ENCODE measurements around the gene CRTAC1. TPM values are rescaled to one million over a fixed set of nuclear protein-coding genes. Genes with fewer than 3 reads are reported as not detected.

The CRTAC1 gene
- total and polyA plus RNA-seq, 10 of the 15 experiments (the other 5 are each of a cell fraction or from before 2014, with no cell fraction given): 0.10 TPM; not detected in 9

GRCh38 chr10:97913614-97914013 is 116.8 kb downstream of the CRTAC1 start:
- no peak for TF ChIP-seq HDAC6 (IDR thresholded peaks at IDR 0.05; ENCODE audit: unreplicated experiment)
- no peak for TF ChIP-seq NR2C1 (IDR thresholded peaks at IDR 0.05)
- TF ChIP-seq CBX3 (IDR thresholded peaks at IDR 0.05; ENCODE audit: borderline replicate concordance, low read depth): no peak
- no peak for TF ChIP-seq ZBTB40 (IDR thresholded peaks at IDR 0.05; ENCODE audit: borderline replicate concordance)
- TF ChIP-seq MYC (IDR thresholded peaks at IDR 0.05; ENCODE audit: insufficient read depth, insufficient read length, insufficient replicate concordance, low read length, severe bottlenecking): no peak
- CTCF ChIA-PET: interaction anchor here (7.1 kb wide), 1 partner anchor 128 kb away, joined by 143 read pairs; no protein-coding TSS in a partner anchor
- no peak for ATAC-seq

More at GRCh38 chr10:97913614-97914013, 116.8 kb downstream of the CRTAC1 start:
- 45% methylated on average over 6 of the region's 6 CpGs for WGBS (ENCODE audit: insufficient coverage, insufficient replicate concordance, low lambda C conversion rate, missing lambda C conversion rate)
- Histone ChIP-seq H3K27ac (ENCODE audit: control insufficient read depth, insufficient read depth) (no peak overlapping the region), H2AFZ (ENCODE audit: control insufficient read depth, low read depth, low read length) (no peak overlapping the region), H3K9ac (ENCODE audit: control insufficient read depth, insufficient read depth, low read length) (no peak overlapping the region), H3K4me3 (no peak overlapping the region), H3K79me2 (ENCODE audit: control insufficient read depth, insufficient read depth, low read length) (no peaks in the 10 kb centered on the region), H3K36me3 (ENCODE audit: control insufficient read depth in 2 of 2, insufficient read depth in 2 of 2, low read length in 1 of 2) (no peaks in the 10 kb centered on the region), H3K27me3 (replicated peaks in 1 of 2; ENCODE audit: control insufficient read depth in 2 of 2, insufficient read depth in 2 of 2, low read length in 1 of 2) (peaks cover 0 to 2% of the 10 kb centered on the region in 2 experiments; a peak in 2 of 4 replicates), H3K9me3 (replicated peaks; ENCODE audit: control insufficient read depth, insufficient read depth, low read length) (no peaks in the 10 kb centered on the region), H4K20me1 (ENCODE audit: control insufficient read depth, insufficient read depth) (no peaks in the 10 kb centered on the region), H3K4me2 (ENCODE audit: control insufficient read depth, insufficient read depth) (no peak overlapping the region), H3K4me1 (ENCODE audit: control insufficient read depth, insufficient read depth, low read length) (no peaks in the 10 kb centered on the region)
- SMC1A ChIA-PET (ENCODE audit: uncharacterized antibody, unreplicated experiment): interaction anchor here (2.7 kb wide), 1 partner anchor 128 kb away, joined by 25 read pairs; no protein-coding TSS in a partner anchor
- POLR2A ChIA-PET: no interaction called here
- in situ Hi-C loops (cut with MboI) (no loop called here), intact Hi-C loops (cut with micrococcal nuclease; ENCODE audit: unreplicated experiment) (loop anchor here (1.0 to 10.0 kb wide), 4 partner anchors 115 to 751 kb away; no protein-coding TSS in a partner anchor)
- FAIRE-seq: no peak
- BruUV-seq (replicated peaks): no TSS peak
- RAD21 ChIA-PET (ENCODE audit: unreplicated experiment): no interaction called here
- no peak for DNase-seq (ENCODE audit: low read depth, low spot score)

All from GM12878 (cell line).